ENCODE data around the gene CDH20.

Gene CDH20

DNA sequence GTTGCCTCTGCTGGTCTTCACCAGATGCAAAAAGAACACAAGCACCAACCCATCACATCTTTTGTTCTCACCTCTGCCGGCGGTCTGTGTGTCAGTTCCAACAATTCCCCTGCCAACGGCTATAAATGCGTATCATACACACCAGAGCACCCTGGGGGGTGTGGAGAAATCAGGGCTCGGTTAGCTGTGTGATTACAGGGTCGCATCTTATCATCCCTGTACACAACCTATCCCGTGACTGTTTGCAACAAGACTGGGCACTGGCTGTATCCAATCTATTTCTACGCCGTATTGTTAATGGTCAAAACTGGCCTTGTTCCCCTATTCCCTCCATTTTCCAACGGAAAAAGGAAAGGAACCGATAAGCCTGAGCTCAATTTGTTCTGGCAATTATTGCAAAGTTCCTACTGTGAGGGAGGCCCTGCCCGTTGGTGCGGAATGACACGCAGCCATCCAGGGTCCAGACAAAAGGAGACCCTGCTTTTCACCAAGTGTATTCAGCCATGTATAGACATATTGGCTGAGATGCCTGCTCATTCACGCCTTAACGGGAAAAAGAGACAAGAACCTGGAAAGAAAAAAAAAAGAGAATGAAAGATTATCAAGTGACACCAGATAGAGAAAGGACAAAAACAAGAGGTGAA, 136.9 kb downstream of the CDH20 start:
- Histone ChIP-seq H3K4me3 (ENCODE audit: low read length in 2 of 2) (no peak overlapping the region), H3K4me1 (ENCODE audit: control insufficient read depth, insufficient read depth, low read length) (no peaks in the 10 kb centered on the region), H3K9me3 (ENCODE audit: control insufficient read depth in 2 of 2, low read length in 2 of 2) (no peaks in the 10 kb centered on the region), H3K27me3 (ENCODE audit: control insufficient read depth in 1 of 2, insufficient read depth in 2 of 2, low read length in 2 of 2) (peaks cover 0 to 4% of the 10 kb centered on the region in 2 donors), H3K27ac (ENCODE audit: low read length) (no peak overlapping the region), H3K9ac (ENCODE audit: low read length in 2 of 2) (no peak overlapping the region), H3K36me3 (ENCODE audit: control insufficient read depth in 2 of 2, insufficient read depth in 2 of 2, low read length in 2 of 2) (no peaks in the 10 kb centered on the region)

DNA sequence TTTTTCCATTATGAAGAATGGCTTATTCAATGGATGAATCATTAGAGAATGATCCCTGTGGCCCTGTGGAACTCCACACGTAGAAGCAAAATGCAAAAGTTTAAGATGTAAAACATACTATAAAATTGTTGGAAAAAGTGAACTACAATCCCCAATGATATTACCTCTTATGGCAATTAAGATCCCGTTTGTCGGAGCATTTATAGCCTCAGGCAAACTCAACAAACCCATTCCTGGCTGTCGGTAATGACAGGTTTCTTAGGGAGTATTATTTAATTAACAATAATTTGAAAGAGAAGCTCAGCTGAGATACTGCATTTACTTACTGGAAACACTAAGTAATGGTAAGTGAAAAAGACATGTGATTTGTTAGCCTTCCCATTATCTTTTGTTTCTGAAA, 138.3 kb downstream of the CDH20 start:
- Histone ChIP-seq H3K9me3 (ENCODE audit: control insufficient read depth in 2 of 2, low read length in 2 of 2) (no peaks in the 10 kb centered on the region), H3K27ac (ENCODE audit: low read length) (no peak overlapping the region), H3K4me3 (ENCODE audit: low read length in 2 of 2) (no peak overlapping the region), H3K36me3 (ENCODE audit: control insufficient read depth in 2 of 2, insufficient read depth in 2 of 2, low read length in 2 of 2) (no peaks in the 10 kb centered on the region), H3K27me3 (ENCODE audit: control insufficient read depth in 1 of 2, insufficient read depth in 2 of 2, low read length in 2 of 2) (peaks cover 0 to 4% of the 10 kb centered on the region in 2 donors), H3K9ac (ENCODE audit: low read length in 2 of 2) (no peak overlapping the region), H3K4me1 (ENCODE audit: control insufficient read depth, insufficient read depth, low read length) (no peaks in the 10 kb centered on the region)

GRCh38 chr18:61471942-61472341, 138.7 kb downstream of the CDH20 start:
- Histone ChIP-seq H3K9me3 (ENCODE audit: control insufficient read depth in 2 of 2, low read length in 2 of 2) (no peaks in the 10 kb centered on the region), H3K27ac (ENCODE audit: low read length) (no peak overlapping the region)

GRCh38 chr18:61474341-61474740, 141.1 kb downstream of the CDH20 start:
- no peaks in the 10 kb centered on the region for H3K4me1 ChIP-seq (ENCODE audit: control insufficient read depth, insufficient read depth, low read length)
- H3K27me3 ChIP-seq (ENCODE audit: control insufficient read depth in 1 of 2, insufficient read depth in 2 of 2, low read length in 2 of 2) = peaks cover 0 to 4% of the 10 kb centered on the region in 2 donors
- no peaks in the 10 kb centered on the region for H3K36me3 ChIP-seq (ENCODE audit: control insufficient read depth in 2 of 2, insufficient read depth in 2 of 2, low read length in 2 of 2)
- H3K4me3 ChIP-seq (ENCODE audit: low read length in 2 of 2) = no peak overlapping the region
- H3K27ac ChIP-seq (ENCODE audit: low read length) = no peak overlapping the region
- no peak overlapping the region for H3K9ac ChIP-seq (ENCODE audit: low read length in 2 of 2)
- no peaks in the 10 kb centered on the region for H3K9me3 ChIP-seq (ENCODE audit: control insufficient read depth in 2 of 2, low read length in 2 of 2)

More at GRCh38 chr18:61471942-61472341, 138.7 kb downstream of the CDH20 start:
- no peaks in the 10 kb centered on the region for H3K36me3 ChIP-seq (ENCODE audit: control insufficient read depth in 2 of 2, insufficient read depth in 2 of 2, low read length in 2 of 2)
- no peaks in the 10 kb centered on the region for H3K4me1 ChIP-seq (ENCODE audit: control insufficient read depth, insufficient read depth, low read length)
- H3K9ac ChIP-seq (ENCODE audit: low read length in 2 of 2) = no peak overlapping the region
- H3K4me3 ChIP-seq (ENCODE audit: low read length in 2 of 2) = no peak overlapping the region
- peaks cover 0 to 4% of the 10 kb centered on the region in 2 donors for H3K27me3 ChIP-seq (ENCODE audit: control insufficient read depth in 1 of 2, insufficient read depth in 2 of 2, low read length in 2 of 2)

DNA sequence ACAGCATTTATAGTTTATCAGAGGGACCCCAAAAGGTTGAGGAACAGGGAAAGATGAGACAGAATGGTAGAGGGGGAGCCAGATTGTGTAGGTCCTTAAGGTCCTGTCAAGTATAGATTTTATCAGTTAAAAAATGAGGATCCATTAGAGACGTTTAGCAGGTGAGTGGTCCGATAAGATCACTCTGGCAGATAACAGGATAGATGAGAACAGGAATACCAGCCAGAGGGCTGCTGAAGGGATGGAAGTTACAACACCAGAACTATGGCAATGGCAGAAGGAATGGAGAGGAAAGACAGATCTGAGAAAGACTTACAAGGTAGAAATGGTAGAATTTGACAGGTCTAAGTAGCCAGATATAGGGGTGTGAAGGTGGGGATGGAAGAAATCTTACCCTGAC, 141.7 kb downstream of the CDH20 start:
- Histone ChIP-seq H3K36me3 (ENCODE audit: control insufficient read depth in 2 of 2, insufficient read depth in 2 of 2, low read length in 2 of 2) (no peaks in the 10 kb centered on the region), H3K27me3 (ENCODE audit: control insufficient read depth in 1 of 2, insufficient read depth in 2 of 2, low read length in 2 of 2) (peaks cover 0 to 4% of the 10 kb centered on the region in 2 donors), H3K9me3 (ENCODE audit: control insufficient read depth in 2 of 2, low read length in 2 of 2) (no peaks in the 10 kb centered on the region), H3K27ac (ENCODE audit: low read length) (no peak overlapping the region), H3K4me1 (ENCODE audit: control insufficient read depth, insufficient read depth, low read length) (no peaks in the 10 kb centered on the region), H3K4me3 (ENCODE audit: low read length in 2 of 2) (no peak overlapping the region), H3K9ac (ENCODE audit: low read length in 2 of 2) (no peak overlapping the region)

- Histone ChIP-seq H3K9me3 (ENCODE audit: control insufficient read depth in 2 of 2, low read length in 2 of 2) (no peaks in the 10 kb centered on the region), H3K27ac (ENCODE audit: low read length) (no peak overlapping the region), H3K27me3 (ENCODE audit: control insufficient read depth in 1 of 2, insufficient read depth in 2 of 2, low read length in 2 of 2) (peaks cover 0 to 4% of the 10 kb centered on the region in 2 donors), H3K36me3 (ENCODE audit: control insufficient read depth in 2 of 2, insufficient read depth in 2 of 2, low read length in 2 of 2) (no peaks in the 10 kb centered on the region), H3K4me3 (ENCODE audit: low read length in 2 of 2) (no peak overlapping the region), H3K4me1 (ENCODE audit: control insufficient read depth, insufficient read depth, low read length) (no peaks in the 10 kb centered on the region), H3K9ac (ENCODE audit: low read length in 2 of 2) (no peak overlapping the region)
These were observed 142.7 kb downstream of the CDH20 start for GRCh38 chr18:61475931-61476330.

- Histone ChIP-seq H3K4me3 (ENCODE audit: low read length in 2 of 2) (no peak overlapping the region), H3K9me3 (ENCODE audit: control insufficient read depth in 2 of 2, low read length in 2 of 2) (no peaks in the 10 kb centered on the region), H3K9ac (ENCODE audit: low read length in 2 of 2) (no peak overlapping the region), H3K4me1 (ENCODE audit: control insufficient read depth, insufficient read depth, low read length) (no peaks in the 10 kb centered on the region), H3K27ac (ENCODE audit: low read length) (no peak overlapping the region), H3K27me3 (ENCODE audit: control insufficient read depth in 1 of 2, insufficient read depth in 2 of 2, low read length in 2 of 2) (no peaks in the 10 kb centered on the region), H3K36me3 (ENCODE audit: control insufficient read depth in 2 of 2, insufficient read depth in 2 of 2, low read length in 2 of 2) (no peaks in the 10 kb centered on the region)
These were observed 156.1 kb downstream of the CDH20 start for GRCh38 chr18:61489334-61489733.

GRCh38 chr18:61496374-61496773, 163.1 kb downstream of the CDH20 start:
- no peaks in the 10 kb centered on the region for H3K9me3 ChIP-seq (ENCODE audit: control insufficient read depth in 2 of 2, low read length in 2 of 2)
- peaks cover 0 to 3% of the 10 kb centered on the region in 2 donors for H3K27me3 ChIP-seq (ENCODE audit: control insufficient read depth in 1 of 2, insufficient read depth in 2 of 2, low read length in 2 of 2)
- H3K36me3 ChIP-seq (ENCODE audit: control insufficient read depth in 2 of 2, insufficient read depth in 2 of 2, low read length in 2 of 2) = no peaks in the 10 kb centered on the region
- no peaks in the 10 kb centered on the region for H3K4me1 ChIP-seq (ENCODE audit: control insufficient read depth, insufficient read depth, low read length)
- H3K4me3 ChIP-seq (ENCODE audit: low read length in 2 of 2) = no peak overlapping the region
- no peak overlapping the region for H3K9ac ChIP-seq (ENCODE audit: low read length in 2 of 2)
- no peak overlapping the region for H3K27ac ChIP-seq (ENCODE audit: low read length)

DNA sequence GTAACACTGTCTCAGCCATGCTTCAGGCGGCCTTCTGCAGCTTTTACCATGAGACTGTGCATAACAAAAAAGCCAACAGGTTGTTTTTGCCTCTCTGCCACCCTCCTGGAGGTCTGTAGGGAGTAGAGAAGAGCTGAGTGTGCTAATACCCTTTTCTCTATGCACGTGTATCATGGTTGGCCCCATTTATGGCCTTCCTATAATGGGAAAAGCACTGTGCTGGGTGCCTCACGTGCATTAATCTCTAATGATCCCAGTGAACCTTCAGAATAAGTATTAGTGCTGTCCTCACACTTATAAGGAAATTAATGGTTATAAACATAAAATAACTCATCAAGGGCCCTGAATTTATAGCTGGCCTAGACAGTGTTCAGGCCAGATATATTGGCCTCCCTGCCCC, 164.2 kb downstream of the CDH20 start:
- no peaks in the 10 kb centered on the region for H3K36me3 ChIP-seq (ENCODE audit: control insufficient read depth in 2 of 2, insufficient read depth in 2 of 2, low read length in 2 of 2)
- no peaks in the 10 kb centered on the region for H3K4me1 ChIP-seq (ENCODE audit: control insufficient read depth, insufficient read depth, low read length)
- H3K9ac ChIP-seq (ENCODE audit: low read length in 2 of 2) = no peak overlapping the region
- no peak overlapping the region for H3K4me3 ChIP-seq (ENCODE audit: low read length in 2 of 2)
- no peak overlapping the region for H3K27ac ChIP-seq (ENCODE audit: low read length)
- no peaks in the 10 kb centered on the region for H3K9me3 ChIP-seq (ENCODE audit: control insufficient read depth in 2 of 2, low read length in 2 of 2)
- H3K27me3 ChIP-seq (ENCODE audit: control insufficient read depth in 1 of 2, insufficient read depth in 2 of 2, low read length in 2 of 2) = peaks cover 0 to 3% of the 10 kb centered on the region in 2 donors

GRCh38 chr18:61502472-61502871, 169.2 kb downstream of the CDH20 start:
- Histone ChIP-seq H3K4me1 (ENCODE audit: control insufficient read depth, insufficient read depth, low read length) (no peaks in the 10 kb centered on the region), H3K4me3 (ENCODE audit: low read length in 2 of 2) (no peak overlapping the region), H3K27me3 (ENCODE audit: control insufficient read depth in 1 of 2, insufficient read depth in 2 of 2, low read length in 2 of 2) (peaks cover 3 to 9% of the 10 kb centered on the region in 2 donors), H3K36me3 (ENCODE audit: control insufficient read depth in 2 of 2, insufficient read depth in 2 of 2, low read length in 2 of 2) (no peaks in the 10 kb centered on the region), H3K9ac (ENCODE audit: low read length in 2 of 2) (no peak overlapping the region), H3K27ac (ENCODE audit: low read length) (no peak overlapping the region), H3K9me3 (ENCODE audit: control insufficient read depth in 2 of 2, low read length in 2 of 2) (no peaks in the 10 kb centered on the region)

- no peak overlapping the region for H3K27ac ChIP-seq (ENCODE audit: low read length)
- H3K9me3 ChIP-seq (ENCODE audit: control insufficient read depth in 2 of 2, low read length in 2 of 2) = no peaks in the 10 kb centered on the region
- H3K36me3 ChIP-seq (ENCODE audit: control insufficient read depth in 2 of 2, insufficient read depth in 2 of 2, low read length in 2 of 2) = no peaks in the 10 kb centered on the region
- H3K4me1 ChIP-seq (ENCODE audit: control insufficient read depth, insufficient read depth, low read length) = no peaks in the 10 kb centered on the region
- no peak overlapping the region for H3K4me3 ChIP-seq (ENCODE audit: low read length in 2 of 2)
- peaks cover 3 to 9% of the 10 kb centered on the region in 2 donors for H3K27me3 ChIP-seq (ENCODE audit: control insufficient read depth in 1 of 2, insufficient read depth in 2 of 2, low read length in 2 of 2)
- H3K9ac ChIP-seq (ENCODE audit: low read length in 2 of 2) = no peak overlapping the region
These were observed 170.5 kb downstream of the CDH20 start for GRCh38 chr18:61503688-61504087.

Data from stomach smooth muscle (tissue), 2 donors.